Measurements from ENCODE around the gene ABCA13. TPM values are rescaled to one million over a fixed set of nuclear protein-coding genes. Genes with fewer than 3 reads are reported as not detected.

Gene ABCA13
- total RNA-seq, 1 experiment from 2014 or later, result 0.08 TPM

DNA sequence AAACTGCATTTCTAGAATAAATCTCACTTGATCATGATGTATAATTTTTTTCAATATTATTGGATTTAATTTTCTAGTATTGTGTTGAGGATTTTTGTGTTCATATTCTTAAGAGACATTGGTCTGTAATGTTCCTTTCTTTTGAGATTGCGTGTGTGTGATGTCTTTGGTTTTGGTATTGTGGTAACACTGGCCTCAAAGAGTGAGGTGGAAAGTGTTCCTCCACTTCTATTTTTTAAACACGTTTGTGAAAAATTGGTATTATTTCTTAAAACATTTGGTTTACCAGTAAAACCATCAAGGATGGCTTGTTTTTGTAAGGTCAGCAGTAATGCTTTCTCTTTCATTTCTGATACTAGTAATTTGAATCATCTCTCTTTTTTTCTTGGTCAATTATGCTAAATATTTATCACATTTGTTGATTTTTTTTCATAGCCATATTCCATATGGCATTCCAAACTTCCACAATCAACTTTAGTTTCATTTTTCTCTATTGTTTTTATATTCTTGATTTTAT lies 462.9 kb downstream of the ABCA13 start:
- no peak for DNase-seq (ENCODE audit: low spot score)

DNA sequence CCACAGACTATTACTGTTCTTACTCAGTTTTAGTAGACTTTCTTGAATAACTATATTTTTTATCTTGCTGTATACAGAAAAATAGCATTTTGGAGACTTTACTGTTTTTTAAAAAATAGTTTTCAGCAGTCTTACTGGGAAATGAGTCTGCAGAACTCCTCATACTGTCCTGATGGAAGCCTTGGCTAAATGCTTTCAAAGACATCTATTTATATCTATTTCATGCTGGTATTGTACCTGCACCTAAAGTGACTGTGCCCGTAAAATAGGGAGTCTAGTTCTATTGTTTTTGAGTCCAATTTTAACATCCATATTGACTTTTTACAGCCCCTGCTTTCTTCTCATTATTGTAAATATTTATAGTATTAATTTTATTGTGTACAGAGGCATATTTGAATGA lies 464.5 kb downstream of the ABCA13 start:
- no peak for DNase-seq (ENCODE audit: low spot score)

DNA sequence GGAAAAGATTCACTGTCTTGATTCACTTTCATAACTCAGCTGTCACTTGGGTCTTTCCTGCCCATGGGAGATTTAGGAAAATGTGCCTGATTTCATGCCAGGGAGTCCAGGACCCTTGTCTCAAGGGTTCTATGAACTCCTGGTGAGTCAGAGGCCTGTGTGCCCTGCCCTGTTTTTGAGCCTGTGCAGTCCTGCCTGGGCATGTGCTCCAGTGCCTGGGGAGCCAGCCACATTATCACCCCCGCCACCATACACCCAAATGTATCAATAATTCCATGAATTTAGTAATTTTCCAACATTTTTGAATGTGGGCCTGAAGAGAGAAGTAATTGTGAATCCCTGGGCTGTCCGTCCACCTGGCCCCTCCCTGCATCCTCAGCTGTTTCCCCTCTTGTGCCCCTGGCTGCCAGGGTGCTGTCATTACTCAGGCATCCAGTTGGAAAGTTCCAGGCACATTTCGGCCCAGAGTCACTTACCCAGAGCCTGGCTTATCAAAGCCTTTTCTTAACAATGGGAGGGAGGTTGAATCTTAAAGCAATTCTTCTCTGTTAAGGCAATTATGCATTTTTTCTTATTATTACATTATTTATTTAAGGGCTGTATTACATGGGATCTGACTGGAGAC lies 465.2 kb downstream of the ABCA13 start:
- no peak for DNase-seq (ENCODE audit: low spot score)

DNA sequence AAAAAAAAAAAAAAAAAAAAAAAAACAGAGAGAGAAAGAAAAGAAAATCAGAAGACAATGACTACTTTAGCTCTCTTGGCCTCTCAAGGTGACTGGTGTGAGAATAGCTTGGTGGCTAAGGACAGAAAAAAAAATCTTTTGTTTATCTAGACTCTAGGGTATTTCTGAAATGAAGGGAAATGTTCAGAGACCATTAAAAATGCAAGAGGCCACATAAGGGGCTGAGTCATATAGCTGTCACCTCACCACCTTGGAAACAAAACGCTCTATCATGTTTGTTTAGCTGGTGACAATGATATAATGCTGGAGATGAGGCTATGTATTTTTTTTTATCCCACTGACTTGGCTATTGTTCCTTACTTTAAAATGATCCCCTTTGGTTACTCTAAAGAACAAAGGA lies 466.1 kb downstream of the ABCA13 start:
- no peak for DNase-seq (ENCODE audit: low spot score)

DNA sequence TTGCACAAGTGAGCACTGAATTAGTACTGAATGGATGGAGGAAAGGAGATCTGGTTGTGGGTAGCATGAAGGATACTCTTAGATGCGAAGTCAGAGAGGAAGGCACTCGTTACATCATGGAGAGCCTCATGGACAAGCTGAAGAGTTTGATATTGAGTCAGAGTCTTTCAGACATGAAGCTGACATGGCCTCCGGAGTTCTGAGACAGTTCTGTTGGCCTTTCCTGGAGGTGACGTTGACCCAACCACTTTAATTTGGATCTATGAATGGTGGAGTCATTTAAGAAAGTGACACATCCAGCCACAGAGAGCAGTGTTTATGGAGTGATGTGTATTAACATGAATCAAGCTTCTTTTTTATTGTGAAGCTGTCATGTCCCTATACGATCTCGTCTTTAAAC lies 466.8 kb downstream of the ABCA13 start:
- no peak for DNase-seq (ENCODE audit: low spot score)

DNA sequence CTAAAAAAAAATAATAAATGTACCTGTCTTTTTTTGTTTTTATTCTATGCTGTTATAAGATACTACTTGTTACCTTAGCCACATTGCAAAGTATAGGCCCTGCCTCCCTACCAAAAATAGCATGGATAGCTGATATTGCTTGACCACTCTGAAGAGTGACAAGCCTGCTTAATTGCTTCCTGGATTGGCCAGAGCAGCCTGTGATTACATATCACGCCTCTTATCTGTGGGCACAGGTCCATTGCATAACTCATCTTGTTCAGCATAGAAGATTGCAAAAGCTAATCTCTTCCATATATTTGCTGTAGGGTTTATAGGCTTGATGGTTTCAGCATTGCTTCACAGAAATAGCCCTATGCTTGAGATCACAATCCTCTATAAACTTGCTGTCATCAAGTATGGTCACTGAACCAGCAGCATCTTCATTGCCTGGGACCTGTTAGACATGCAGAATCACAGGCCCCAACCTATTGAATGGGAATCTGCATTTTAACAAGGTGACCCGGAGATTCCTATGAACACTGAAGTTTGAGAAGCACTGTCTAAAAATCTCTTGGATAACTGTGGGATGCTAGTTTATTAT lies 472.3 kb downstream of the ABCA13 start:
- no peak for DNase-seq (ENCODE audit: low spot score)

DNA sequence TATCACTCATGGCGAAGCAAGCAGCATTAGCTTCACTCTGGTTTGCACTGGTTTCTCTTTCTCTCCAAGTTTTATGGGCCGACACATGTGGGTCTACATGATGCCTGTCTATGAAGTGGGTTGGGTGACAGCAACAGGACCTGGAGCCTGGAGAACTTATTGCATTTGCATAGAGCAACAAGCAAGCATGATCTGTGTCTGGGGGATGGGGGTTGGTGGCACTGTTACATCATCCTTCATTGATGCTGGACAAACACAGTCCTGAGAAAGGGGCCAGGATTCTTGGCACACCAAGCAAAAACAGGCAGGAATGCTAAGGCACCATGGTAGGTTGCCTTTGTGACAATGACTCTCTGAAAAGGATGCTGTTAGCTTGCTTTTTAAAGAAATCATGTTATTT lies 486.9 kb downstream of the ABCA13 start:
- DNase-seq (ENCODE audit: low spot score), result no peak

DNA sequence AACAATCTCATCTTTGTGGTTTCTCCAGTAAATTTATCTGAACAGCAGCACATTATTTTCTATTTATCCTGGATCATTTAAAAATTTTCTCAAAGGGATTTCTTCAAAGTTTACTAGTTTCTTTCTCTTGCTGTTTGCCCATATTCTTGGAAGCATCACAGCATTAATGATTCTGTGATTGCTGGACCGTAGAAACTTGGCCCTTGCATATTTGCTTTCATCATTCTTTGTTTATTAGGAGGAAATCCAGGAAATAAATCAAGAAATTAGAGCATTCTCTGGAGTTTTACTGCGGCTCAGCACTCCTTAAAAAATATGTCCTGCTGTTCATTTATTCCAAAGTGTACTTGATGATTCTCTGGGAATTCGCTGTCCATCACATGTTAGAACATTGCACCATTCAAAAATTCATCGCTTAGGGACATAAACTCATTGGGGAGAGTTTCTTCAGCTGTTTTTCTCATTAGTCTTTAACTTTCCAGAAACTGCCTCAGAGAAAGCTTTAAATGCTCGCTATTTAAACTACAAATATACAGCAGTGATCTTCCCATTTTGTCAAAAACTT lies 489.1 kb downstream of the ABCA13 start:
- no peak for DNase-seq (ENCODE audit: low spot score)

DNA sequence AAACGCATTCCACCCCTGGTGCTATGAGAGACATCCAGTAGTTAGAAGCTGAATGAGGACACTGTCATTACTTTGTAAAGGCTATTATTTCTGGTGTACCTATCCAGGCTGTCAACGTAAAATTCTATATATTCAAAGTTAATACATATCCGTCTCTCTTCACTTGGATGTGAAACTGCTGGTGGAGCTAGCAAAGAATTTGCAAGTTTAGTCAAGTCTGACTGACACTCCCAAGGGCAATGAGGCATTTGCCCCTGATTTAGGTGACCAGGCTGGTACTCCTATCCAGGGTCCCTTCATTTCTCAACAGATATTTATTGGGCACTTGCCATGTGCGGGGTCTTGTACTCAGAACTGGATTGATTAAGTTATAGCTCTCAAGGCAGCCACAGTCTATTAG lies 493.0 kb downstream of the ABCA13 start:
- DNase-seq (ENCODE audit: low spot score), result no peak

DNA sequence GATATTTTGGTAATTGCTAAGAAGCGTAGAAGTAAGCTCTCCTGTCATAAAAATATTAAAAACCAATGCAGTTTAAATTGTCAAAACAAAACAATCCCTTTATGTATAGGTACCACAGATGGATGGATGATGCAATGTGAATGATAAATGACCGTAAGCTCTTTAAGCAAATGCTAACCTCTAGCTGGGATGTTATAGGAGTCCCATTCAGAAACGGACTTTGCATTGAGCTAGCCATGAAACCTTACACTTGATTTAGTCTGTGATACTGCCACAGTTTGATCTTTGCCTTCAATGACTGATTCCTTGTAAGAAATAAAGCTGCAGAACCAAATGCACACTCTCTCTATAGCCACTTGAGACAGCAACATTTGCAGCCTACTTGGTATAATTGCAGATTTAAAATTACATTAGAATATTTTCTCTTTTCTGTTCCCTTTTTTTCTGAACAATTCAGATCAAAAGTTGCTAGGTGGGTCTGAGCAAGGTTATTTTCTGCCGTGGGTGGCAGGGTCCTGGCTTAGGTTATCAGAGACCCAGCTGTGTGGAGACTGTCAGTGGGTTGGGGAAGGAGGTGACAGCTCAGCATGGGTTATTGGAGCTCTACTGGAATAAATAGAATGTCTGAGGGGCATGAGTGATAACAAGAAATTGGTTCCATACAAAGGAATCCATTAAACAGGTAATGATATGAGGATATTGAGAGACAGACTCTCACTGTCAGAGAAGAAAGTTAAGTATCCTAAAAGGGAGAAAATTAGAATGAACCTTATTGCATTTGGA lies 494.3 kb downstream of the ABCA13 start:
- DNase-seq (ENCODE audit: low spot score), result no peak

DNA sequence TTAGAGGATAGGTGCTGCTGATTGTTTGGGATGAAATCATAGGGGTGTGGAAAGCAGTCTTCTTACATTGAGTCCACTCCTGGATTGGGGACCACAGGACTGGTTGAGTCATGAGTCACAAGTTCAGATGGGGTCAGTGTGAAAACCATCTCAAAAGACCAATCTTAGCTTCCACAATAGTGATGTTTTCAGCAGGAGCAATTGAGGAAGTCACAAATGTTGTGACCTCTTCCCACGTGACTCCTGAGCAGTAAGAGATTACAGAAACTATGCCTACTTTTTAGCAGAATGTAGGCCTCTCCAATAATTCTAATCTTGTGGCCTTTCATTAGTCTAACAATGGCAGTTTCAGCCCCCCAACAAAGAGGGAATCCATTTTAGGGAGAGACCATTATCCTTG lies 496.1 kb downstream of the ABCA13 start:
- DNase-seq (ENCODE audit: low spot score), result no peak

DNA sequence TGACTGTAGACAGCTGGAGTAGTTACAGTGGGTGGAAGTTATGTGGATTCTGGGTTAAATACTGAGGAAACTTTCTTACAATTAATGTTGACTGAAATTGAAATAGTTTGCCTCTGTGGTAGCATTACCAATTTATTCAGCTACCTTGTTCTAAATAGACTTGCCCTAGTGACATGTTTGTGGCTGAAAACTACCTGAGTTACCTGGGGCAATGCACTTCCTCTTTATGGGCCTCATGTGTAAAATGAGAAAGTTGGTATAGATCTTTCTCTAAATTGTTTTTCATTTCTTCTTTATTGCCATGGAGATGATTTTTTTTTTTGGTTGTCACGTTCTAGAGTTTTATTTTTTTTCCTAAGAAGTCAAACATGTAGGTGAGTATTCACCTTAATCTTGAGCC lies 500.4 kb downstream of the ABCA13 start:
- DNase-seq (ENCODE audit: low spot score), result no peak

DNA sequence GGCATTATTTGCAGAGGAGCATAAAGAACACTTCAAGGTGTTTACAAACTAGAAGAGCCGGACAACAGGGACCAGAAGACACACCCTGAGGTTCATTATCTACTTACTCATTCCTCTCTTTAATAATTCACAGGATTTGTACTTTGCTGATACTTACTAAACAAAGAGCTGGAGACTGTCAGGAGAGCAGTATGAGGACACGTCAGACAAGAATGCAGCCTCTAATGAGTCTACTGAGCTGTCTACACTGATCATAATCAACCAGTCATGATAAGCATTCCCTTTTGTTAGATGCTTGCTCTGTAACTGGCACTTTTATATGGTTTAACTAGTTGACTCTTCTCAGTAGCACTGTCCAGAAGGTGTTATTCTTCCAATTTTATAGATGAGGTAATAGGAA lies 509.7 kb downstream of the ABCA13 start:
- no peak for DNase-seq (ENCODE audit: low spot score)

DNA sequence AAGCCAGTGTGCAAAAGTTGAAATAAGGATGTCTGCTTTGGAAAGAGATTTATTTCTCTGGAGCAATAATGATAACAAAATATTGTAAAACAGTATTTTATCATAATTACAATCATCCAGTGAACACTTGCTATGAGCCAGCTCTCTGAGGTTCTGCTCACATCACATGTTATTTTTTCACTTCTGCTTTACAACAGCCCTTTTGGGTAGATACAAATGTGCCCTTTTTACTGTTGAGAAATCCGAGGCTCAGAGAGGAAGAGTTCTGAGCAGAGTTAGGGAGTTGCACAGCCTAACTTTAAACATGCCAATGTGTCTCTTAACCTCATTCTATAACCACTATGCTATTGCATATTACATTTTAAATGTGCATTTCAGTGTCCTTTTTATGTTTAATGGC lies 520.5 kb downstream of the ABCA13 start:
- DNase-seq (ENCODE audit: low spot score), result no peak

Other genes with a start within 250 kb of the ABCA13 start
- not detected in 2 replicates for gene PKD1L1, start 223.0 kb upstream of the ABCA13 start, total RNA-seq (2014; rRNA removed; shearing (Covaris generic))
- 10.5 and 16.6 TPM in 2 replicates for gene HUS1, start 191.8 kb upstream of the ABCA13 start, total RNA-seq (2014; rRNA removed; shearing (Covaris generic))
- not detected in 2 replicates for gene SUN3, start 142.4 kb upstream of the ABCA13 start, total RNA-seq (2014; rRNA removed; shearing (Covaris generic))
- not detected in 2 replicates for gene C7orf57, start 135.9 kb upstream of the ABCA13 start, total RNA-seq (2014; rRNA removed; shearing (Covaris generic))
- 22.5 and 24.3 TPM in 2 replicates for gene UPP1, start 82.2 kb upstream of the ABCA13 start, total RNA-seq (2014; rRNA removed; shearing (Covaris generic))

Measured in HT-29 (cell line).